ENCODE data around the gene LEMD1. TPM values are rescaled to one million over a fixed set of nuclear protein-coding genes. Genes with fewer than 3 reads are reported as not detected.

Gene LEMD1
- total RNA-seq, 1 experiment from 2014 or later: not detected

- no peaks in the 10 kb centered on the region for H3K9me3 ChIP-seq (ENCODE audit: control insufficient read depth, insufficient read depth, low read depth, low read length)
- H3K27me3 ChIP-seq (ENCODE audit: control insufficient read depth, insufficient read depth, low read length): no peaks in the 10 kb centered on the region
- BruUV-seq (replicated peaks): no TSS peak
- in situ Hi-C loops (cut with HindIII; ENCODE audit: low pct_unique_long_range_greater_than_20kb, low sequenced_read_pairs) (no loop called here), intact Hi-C loops (cut with micrococcal nuclease; ENCODE audit: unreplicated experiment) (no loop called here)
- H3K27ac ChIP-seq (ENCODE audit: low read length): peak overlapping the region; percentile 26; the same call in 1 of the 2 replicates
- H3K4me1 ChIP-seq (ENCODE audit: control insufficient read depth, insufficient read depth, low read length): peaks cover 13% of the 10 kb centered on the region
- H3K36me3 ChIP-seq (ENCODE audit: control insufficient read depth, insufficient read depth, low read length): no peaks in the 10 kb centered on the region
- H3K4me3 ChIP-seq (ENCODE audit: low read depth in 2 of 2, low read length in 2 of 2): no peak overlapping the region
- TF ChIP-seq TCF7L2 (IDR thresholded peaks at IDR 0.05; ENCODE audit: low read depth, low read length) (no peak), REST (IDR thresholded peaks at IDR 0.05; ENCODE audit: insufficient read depth in 1 of 2, low read depth in 2 of 2, low read length in 1 of 2) (no peak), SIN3A (IDR thresholded peaks at IDR 0.05; ENCODE audit: borderline replicate concordance, insufficient read depth, low read depth, low read length) (no peak)
- TF ChIP-seq, protein P1, sequence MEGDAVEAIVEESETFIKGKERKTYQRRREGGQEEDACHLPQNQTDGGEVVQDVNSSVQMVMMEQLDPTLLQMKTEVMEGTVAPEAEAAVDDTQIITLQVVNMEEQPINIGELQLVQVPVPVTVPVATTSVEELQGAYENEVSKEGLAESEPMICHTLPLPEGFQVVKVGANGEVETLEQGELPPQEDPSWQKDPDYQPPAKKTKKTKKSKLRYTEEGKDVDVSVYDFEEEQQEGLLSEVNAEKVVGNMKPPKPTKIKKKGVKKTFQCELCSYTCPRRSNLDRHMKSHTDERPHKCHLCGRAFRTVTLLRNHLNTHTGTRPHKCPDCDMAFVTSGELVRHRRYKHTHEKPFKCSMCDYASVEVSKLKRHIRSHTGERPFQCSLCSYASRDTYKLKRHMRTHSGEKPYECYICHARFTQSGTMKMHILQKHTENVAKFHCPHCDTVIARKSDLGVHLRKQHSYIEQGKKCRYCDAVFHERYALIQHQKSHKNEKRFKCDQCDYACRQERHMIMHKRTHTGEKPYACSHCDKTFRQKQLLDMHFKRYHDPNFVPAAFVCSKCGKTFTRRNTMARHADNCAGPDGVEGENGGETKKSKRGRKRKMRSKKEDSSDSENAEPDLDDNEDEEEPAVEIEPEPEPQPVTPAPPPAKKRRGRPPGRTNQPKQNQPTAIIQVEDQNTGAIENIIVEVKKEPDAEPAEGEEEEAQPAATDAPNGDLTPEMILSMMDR (IDR thresholded peaks at IDR 0.05): no peak
- no peak for DNase-seq (ENCODE audit: low read depth, low spot score)
- POLR2A ChIA-PET: interaction anchor here (1.7 kb wide), 1 partner anchor 10 kb away, joined by 4 read pairs; no protein-coding TSS in a partner anchor
- CTCF ChIA-PET: interaction anchor here (0.9 to 1.1 kb wide), 2 partner anchors 17 to 76 kb away, joined by 3 to 4 read pairs; no protein-coding TSS in a partner anchor
- 0 out of 2 replicates have a peak, but pooled peaks have one; percentile 27 for ATAC-seq
These were observed 25.8 kb upstream of the LEMD1 start for GRCh38 chr1:205447457-205448341.

DNA sequence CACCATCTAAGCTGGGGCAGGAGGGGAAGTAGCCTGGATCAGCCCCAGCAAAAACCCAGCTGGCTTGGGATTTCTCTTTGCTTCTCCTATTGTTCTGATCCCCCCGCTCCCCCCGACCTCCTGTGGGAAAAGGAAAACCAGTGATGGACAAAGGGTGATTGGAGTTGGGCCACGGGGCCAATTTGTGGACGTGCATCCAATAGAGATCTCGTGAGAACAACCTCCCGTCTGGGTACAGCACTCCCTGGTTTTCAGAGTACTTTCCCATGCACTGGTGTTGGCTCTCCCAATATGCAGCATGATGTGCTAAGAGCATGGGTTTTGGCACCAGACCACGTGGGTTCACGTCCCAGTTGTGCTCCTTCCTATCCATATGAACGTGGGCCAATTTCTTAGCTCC lies 25.0 kb upstream of the LEMD1 start:
- no peak for DNase-seq (ENCODE audit: low read depth, low spot score)
- no peak for ATAC-seq
- no TSS peak for BruUV-seq (replicated peaks)
- in situ Hi-C loops (cut with HindIII; ENCODE audit: low pct_unique_long_range_greater_than_20kb, low sequenced_read_pairs): no loop called here
- Histone ChIP-seq H3K9me3 (ENCODE audit: control insufficient read depth, insufficient read depth, low read depth, low read length) (no peaks in the 10 kb centered on the region), H3K4me3 (ENCODE audit: low read depth in 2 of 2, low read length in 2 of 2) (no peak overlapping the region), H3K27ac (ENCODE audit: low read length) (no peak overlapping the region), H3K36me3 (ENCODE audit: control insufficient read depth, insufficient read depth, low read length) (no peaks in the 10 kb centered on the region), H3K4me1 (ENCODE audit: control insufficient read depth, insufficient read depth, low read length) (peaks cover 13% of the 10 kb centered on the region), H3K27me3 (ENCODE audit: control insufficient read depth, insufficient read depth, low read length) (no peaks in the 10 kb centered on the region)
- POLR2A ChIA-PET: no interaction called here
- intact Hi-C loops (cut with micrococcal nuclease; ENCODE audit: unreplicated experiment): no loop called here
- CTCF ChIA-PET: no interaction called here
- no peak for TF ChIP-seq REST (IDR thresholded peaks at IDR 0.05; ENCODE audit: insufficient read depth in 1 of 2, low read depth in 2 of 2, low read length in 1 of 2)
- no peak for TF ChIP-seq SIN3A (IDR thresholded peaks at IDR 0.05; ENCODE audit: borderline replicate concordance, insufficient read depth, low read depth, low read length)
- no peak for TF ChIP-seq POLR2AphosphoS5 (IDR thresholded peaks at IDR 0.05; ENCODE audit: low read depth, low read length)
- TF ChIP-seq, protein P1 (IDR thresholded peaks at IDR 0.05): no peak
- no peak for TF ChIP-seq TCF7L2 (IDR thresholded peaks at IDR 0.05; ENCODE audit: low read depth, low read length)
